ENCODE data around the gene SREBF1. TPM values are rescaled to one million over a fixed set of nuclear protein-coding genes. Genes with fewer than 3 reads are reported as not detected.

Gene SREBF1
- total RNA-seq, 2 experiments from 2014 or later, result 103 to 116 TPM

- intact Hi-C loops (cut with micrococcal nuclease), result loop anchor here (5.0 kb wide), 1 partner anchor 35 kb away; no protein-coding TSS in a partner anchor
- ChIA-PET CTCF (no interaction called here), POLR2A (interaction anchor here (1.0 to 1.3 kb wide), 3 partner anchors 19 to 144 kb away, joined by 3 to 5 read pairs (median 3); no protein-coding TSS in a partner anchor)
- Mint-ChIP-seq H3K4me3 (no peak overlapping the region), H3K36me3 (ENCODE audit: low read depth) (peaks cover 56% of the 10 kb centered on the region), H3K27ac (no peak overlapping the region), H3K27me3 (no peaks in the 10 kb centered on the region), H3K4me1 (ENCODE audit: low read depth) (peaks cover 44% of the 10 kb centered on the region), H3K9me3 (no peaks in the 10 kb centered on the region)
- no peak for DNase-seq
- no peak for TF ChIP-seq CTCF (IDR thresholded peaks at IDR 0.05)
- ATAC-seq, result no peak
These were observed 19.8 kb downstream of the SREBF1 start for GRCh38 chr17:17816831-17817551.

GRCh38 chr17:17816240-17816814 lies 20.5 kb downstream of the SREBF1 start:
- peaks cover 42% of the 10 kb centered on the region for H3K4me1 Mint-ChIP-seq (ENCODE audit: low read depth)

GRCh38 chr17:17815436-17816200 lies 21.2 kb downstream of the SREBF1 start:
- H3K27ac Mint-ChIP-seq, result peak overlapping the region; percentile 62
- POLR2A ChIA-PET, result interaction anchor here (0.6 to 1.8 kb wide), 10 partner anchors 9 to 46 kb away, joined by 3 to 7 read pairs (median 4); no protein-coding TSS in a partner anchor
- no peak for TF ChIP-seq CTCF (IDR thresholded peaks at IDR 0.05)
- ATAC-seq (no peak), DNase-seq (no peak)
- no peaks in the 10 kb centered on the region for H3K9me3 Mint-ChIP-seq
- H3K4me3 Mint-ChIP-seq, result no peak overlapping the region
- CTCF ChIA-PET, result interaction anchor here (0.7 to 8.2 kb wide), 3 partner anchors 37 to 46 kb away, joined by 3 to 104 read pairs (median 83); no protein-coding TSS in a partner anchor
- H3K36me3 Mint-ChIP-seq (ENCODE audit: low read depth), result peaks cover 52% of the 10 kb centered on the region
- peaks cover 35% of the 10 kb centered on the region for H3K4me1 Mint-ChIP-seq (ENCODE audit: low read depth)
- intact Hi-C loops (cut with micrococcal nuclease), result loop anchor here (5.0 kb wide), 1 partner anchor 37 kb away; no protein-coding TSS in a partner anchor
- H3K27me3 Mint-ChIP-seq, result no peaks in the 10 kb centered on the region

More at GRCh38 chr17:17816240-17816814, 20.5 kb downstream of the SREBF1 start:
- CTCF ChIA-PET, result interaction anchor here (0.7 kb wide), 1 partner anchor 44 kb away, joined by 3 read pairs; no protein-coding TSS in a partner anchor
- H3K9me3 Mint-ChIP-seq, result no peaks in the 10 kb centered on the region
- no peaks in the 10 kb centered on the region for H3K27me3 Mint-ChIP-seq
- intact Hi-C loops (cut with micrococcal nuclease), result loop anchor here (5.0 kb wide), 1 partner anchor 36 kb away; no protein-coding TSS in a partner anchor
- DNase-seq, result no peak
- POLR2A ChIA-PET, result interaction anchor here (0.6 to 1.7 kb wide), 6 partner anchors 8 to 144 kb away, joined by 3 to 7 read pairs (median 4); no protein-coding TSS in a partner anchor
- no peak for ATAC-seq
- no peak for TF ChIP-seq CTCF (IDR thresholded peaks at IDR 0.05)
- no peak overlapping the region for H3K27ac Mint-ChIP-seq
- H3K4me3 Mint-ChIP-seq, result no peak overlapping the region
- H3K36me3 Mint-ChIP-seq (ENCODE audit: low read depth), result peaks cover 55% of the 10 kb centered on the region

GRCh38 chr17:17815062-17815406 lies 21.8 kb downstream of the SREBF1 start:
- Mint-ChIP-seq H3K4me1 (ENCODE audit: low read depth) (peaks cover 31% of the 10 kb centered on the region), H3K36me3 (ENCODE audit: low read depth) (peaks cover 48% of the 10 kb centered on the region), H3K27me3 (no peaks in the 10 kb centered on the region), H3K9me3 (no peaks in the 10 kb centered on the region), H3K27ac (peak overlapping the region; percentile 62), H3K4me3 (no peak overlapping the region)
- intact Hi-C loops (cut with micrococcal nuclease), result loop anchor here (5.0 kb wide), 1 partner anchor 37 kb away; no protein-coding TSS in a partner anchor
- ATAC-seq (no peak), DNase-seq (no peak)
- ChIA-PET POLR2A (interaction anchor here (1.0 to 1.8 kb wide), 7 partner anchors 10 to 46 kb away, joined by 3 to 7 read pairs (median 5); no protein-coding TSS in a partner anchor), CTCF (interaction anchor here (1.1 to 8.2 kb wide), 3 partner anchors 9 to 47 kb away, joined by 3 to 104 read pairs (median 83); no protein-coding TSS in a partner anchor)
- no peak for TF ChIP-seq CTCF (IDR thresholded peaks at IDR 0.05)
